Measurements from ENCODE around the gene NDUFS7. TPM values are rescaled to one million over a fixed set of nuclear protein-coding genes. Genes with fewer than 3 reads are reported as not detected.

The NDUFS7 gene
- total RNA-seq, 1 donor from 2014 or later = 71.7 TPM

DNA sequence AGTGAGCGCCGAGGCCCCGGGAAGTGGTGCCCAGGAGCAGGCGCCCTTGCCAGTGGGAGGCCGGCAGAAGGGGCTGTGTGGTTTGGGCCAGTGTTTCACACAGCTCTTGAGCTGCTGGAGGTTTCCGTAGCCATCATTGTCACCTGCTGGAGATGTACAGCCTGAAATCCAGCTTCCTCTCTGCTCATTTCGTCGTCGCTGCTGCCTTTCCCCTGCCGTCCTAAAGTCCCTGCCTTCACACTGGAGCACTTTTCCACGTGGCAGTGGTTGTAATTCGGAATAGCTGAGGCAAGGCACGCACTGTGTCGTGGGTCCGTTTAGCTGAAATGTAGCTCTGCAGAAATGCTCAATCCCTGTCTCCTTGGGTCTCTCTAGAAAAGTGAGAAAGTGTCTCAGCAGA, 36.9 kb downstream of the NDUFS7 start:
- H3K27ac Mint-ChIP-seq (ENCODE audit: unreplicated experiment) = no peak overlapping the region
- no peaks in the 10 kb centered on the region for H3K9me3 Mint-ChIP-seq (ENCODE audit: unreplicated experiment)
- no peak overlapping the region for H3K4me3 Mint-ChIP-seq (ENCODE audit: unreplicated experiment)
- no peaks in the 10 kb centered on the region for H3K27me3 Mint-ChIP-seq (ENCODE audit: unreplicated experiment)
- TF ChIP-seq, protein P1, sequence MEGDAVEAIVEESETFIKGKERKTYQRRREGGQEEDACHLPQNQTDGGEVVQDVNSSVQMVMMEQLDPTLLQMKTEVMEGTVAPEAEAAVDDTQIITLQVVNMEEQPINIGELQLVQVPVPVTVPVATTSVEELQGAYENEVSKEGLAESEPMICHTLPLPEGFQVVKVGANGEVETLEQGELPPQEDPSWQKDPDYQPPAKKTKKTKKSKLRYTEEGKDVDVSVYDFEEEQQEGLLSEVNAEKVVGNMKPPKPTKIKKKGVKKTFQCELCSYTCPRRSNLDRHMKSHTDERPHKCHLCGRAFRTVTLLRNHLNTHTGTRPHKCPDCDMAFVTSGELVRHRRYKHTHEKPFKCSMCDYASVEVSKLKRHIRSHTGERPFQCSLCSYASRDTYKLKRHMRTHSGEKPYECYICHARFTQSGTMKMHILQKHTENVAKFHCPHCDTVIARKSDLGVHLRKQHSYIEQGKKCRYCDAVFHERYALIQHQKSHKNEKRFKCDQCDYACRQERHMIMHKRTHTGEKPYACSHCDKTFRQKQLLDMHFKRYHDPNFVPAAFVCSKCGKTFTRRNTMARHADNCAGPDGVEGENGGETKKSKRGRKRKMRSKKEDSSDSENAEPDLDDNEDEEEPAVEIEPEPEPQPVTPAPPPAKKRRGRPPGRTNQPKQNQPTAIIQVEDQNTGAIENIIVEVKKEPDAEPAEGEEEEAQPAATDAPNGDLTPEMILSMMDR (IDR thresholded peaks at IDR 0.05) = no peak
- H3K4me1 Mint-ChIP-seq (ENCODE audit: unreplicated experiment) = peaks cover 24% of the 10 kb centered on the region
- DNase-seq (ENCODE audit: extremely low spot score, unreplicated experiment) = no peak
- peaks cover 25% of the 10 kb centered on the region for H3K36me3 Mint-ChIP-seq (ENCODE audit: unreplicated experiment)

DNA sequence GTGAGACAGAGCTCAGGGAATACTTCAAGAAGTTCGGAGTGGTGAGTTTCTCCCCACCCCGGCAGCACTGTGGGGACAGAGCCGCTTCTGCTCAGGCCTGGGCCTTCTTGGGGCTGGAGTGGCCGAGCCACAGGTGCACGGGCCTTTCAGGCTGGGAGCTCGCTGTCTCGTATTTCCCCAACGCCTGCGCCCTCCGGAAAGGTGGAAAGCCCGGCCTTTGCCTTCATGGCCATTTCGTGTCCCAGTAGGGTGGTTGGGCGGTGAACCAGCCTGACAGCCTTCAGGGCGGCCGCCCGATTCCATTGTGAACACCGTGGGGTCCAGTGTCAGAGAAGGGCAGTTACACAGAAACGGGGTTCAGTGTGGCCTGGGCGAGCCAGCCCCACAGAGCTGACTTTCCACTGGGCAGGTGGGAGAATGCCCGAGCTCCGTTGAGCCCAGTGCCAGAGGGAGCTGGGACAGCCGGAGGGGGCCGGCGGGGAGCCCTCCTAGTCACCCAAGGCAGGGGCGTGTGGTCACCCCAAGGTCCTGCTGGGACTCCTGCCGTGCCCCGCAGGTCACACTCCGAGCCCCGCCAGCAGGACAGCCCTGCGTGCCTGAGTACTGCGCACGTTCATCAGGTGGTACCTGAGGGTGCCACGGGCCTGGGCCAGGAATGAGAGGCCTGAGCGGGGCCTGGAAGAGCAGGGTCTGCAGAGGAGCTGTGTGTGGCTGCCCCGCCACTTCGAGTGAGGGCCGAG, 37.7 kb downstream of the NDUFS7 start:
- DNase-seq (ENCODE audit: extremely low spot score, unreplicated experiment) = no peak
- TF ChIP-seq, protein P1 (IDR thresholded peaks at IDR 0.05) = no peak
- H3K4me3 Mint-ChIP-seq (ENCODE audit: unreplicated experiment) = no peak overlapping the region
- H3K27ac Mint-ChIP-seq (ENCODE audit: unreplicated experiment) = no peak overlapping the region
- peaks cover 16% of the 10 kb centered on the region for H3K4me1 Mint-ChIP-seq (ENCODE audit: unreplicated experiment)
- no peaks in the 10 kb centered on the region for H3K27me3 Mint-ChIP-seq (ENCODE audit: unreplicated experiment)
- no peaks in the 10 kb centered on the region for H3K9me3 Mint-ChIP-seq (ENCODE audit: unreplicated experiment)
- peaks cover 27% of the 10 kb centered on the region for H3K36me3 Mint-ChIP-seq (ENCODE audit: unreplicated experiment)

DNA sequence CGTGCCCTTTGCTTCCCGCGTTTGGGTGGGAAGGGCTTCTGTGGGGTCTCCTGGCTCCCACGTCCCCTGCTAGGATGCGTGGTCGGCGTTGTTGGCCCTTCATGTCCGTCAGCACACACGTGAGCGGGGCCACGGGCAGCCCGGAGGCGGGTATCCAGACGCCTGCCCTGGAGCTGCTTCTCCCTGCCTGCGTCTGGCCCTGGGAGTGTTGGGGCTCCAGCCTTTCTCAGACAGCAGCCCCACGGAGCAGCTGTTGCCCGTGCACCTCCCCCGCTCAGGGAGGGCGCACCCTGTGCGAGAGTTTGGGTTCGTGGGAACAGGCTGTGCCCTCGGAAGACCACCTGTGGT, 38.2 kb downstream of the NDUFS7 start:
- TF ChIP-seq, protein P1 (IDR thresholded peaks at IDR 0.05) = no peak
- Mint-ChIP-seq H3K36me3 (ENCODE audit: unreplicated experiment) (peaks cover 27% of the 10 kb centered on the region), H3K4me3 (ENCODE audit: unreplicated experiment) (no peak overlapping the region), H3K9me3 (ENCODE audit: unreplicated experiment) (no peaks in the 10 kb centered on the region), H3K27ac (ENCODE audit: unreplicated experiment) (no peak overlapping the region), H3K27me3 (ENCODE audit: unreplicated experiment) (no peaks in the 10 kb centered on the region), H3K4me1 (ENCODE audit: unreplicated experiment) (peaks cover 11% of the 10 kb centered on the region)
- no peak for DNase-seq (ENCODE audit: extremely low spot score, unreplicated experiment)

DNA sequence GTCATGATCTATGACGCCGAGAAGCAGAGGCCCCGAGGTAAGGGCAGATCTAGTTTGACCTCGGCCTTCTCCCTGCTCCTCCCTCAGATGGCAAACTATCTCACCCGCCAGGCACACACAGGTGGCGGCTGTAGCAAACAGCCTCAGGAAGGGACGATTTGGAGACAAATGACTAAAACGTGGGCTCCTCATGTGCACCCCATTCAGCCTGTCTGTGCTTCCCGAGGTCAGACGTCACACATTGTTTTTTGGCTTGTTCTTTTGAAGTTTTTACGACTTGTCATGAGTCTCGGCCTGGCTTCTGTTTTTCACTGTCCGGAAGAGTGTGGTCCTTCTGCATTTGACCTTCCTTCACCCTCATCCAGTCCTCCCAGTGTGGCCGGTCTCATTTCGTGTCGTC, 38.7 kb downstream of the NDUFS7 start:
- no peaks in the 10 kb centered on the region for H3K9me3 Mint-ChIP-seq (ENCODE audit: unreplicated experiment)
- H3K27ac Mint-ChIP-seq (ENCODE audit: unreplicated experiment) = no peak overlapping the region
- TF ChIP-seq, protein P1 (IDR thresholded peaks at IDR 0.05) = no peak
- H3K36me3 Mint-ChIP-seq (ENCODE audit: unreplicated experiment) = peaks cover 27% of the 10 kb centered on the region
- peaks cover 7% of the 10 kb centered on the region for H3K4me1 Mint-ChIP-seq (ENCODE audit: unreplicated experiment)
- DNase-seq (ENCODE audit: extremely low spot score, unreplicated experiment) = no peak
- no peak overlapping the region for H3K4me3 Mint-ChIP-seq (ENCODE audit: unreplicated experiment)
- H3K27me3 Mint-ChIP-seq (ENCODE audit: unreplicated experiment) = no peaks in the 10 kb centered on the region

DNA sequence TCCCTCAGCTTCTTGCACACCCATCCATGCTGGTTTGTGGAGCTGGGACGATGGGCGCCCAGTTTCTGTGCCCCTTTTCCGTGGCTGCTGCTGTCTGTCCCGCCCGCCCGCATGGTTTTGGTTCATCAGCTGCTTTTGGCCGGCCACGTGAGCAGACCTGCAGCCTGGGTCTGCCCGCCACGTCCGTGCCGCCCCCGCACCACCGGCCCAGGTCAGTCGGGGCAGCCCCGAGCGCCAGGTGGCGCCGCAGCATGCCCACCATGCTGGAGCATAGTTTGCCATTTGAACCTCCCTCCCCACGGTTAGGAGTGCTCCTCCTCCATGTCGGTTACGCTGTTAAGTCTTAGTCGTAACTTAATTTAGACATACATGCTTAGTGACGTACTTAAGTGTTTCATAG, 39.2 kb downstream of the NDUFS7 start:
- Mint-ChIP-seq H3K4me3 (ENCODE audit: unreplicated experiment) (no peak overlapping the region), H3K27me3 (ENCODE audit: unreplicated experiment) (no peaks in the 10 kb centered on the region), H3K27ac (ENCODE audit: unreplicated experiment) (no peak overlapping the region), H3K9me3 (ENCODE audit: unreplicated experiment) (no peaks in the 10 kb centered on the region), H3K36me3 (ENCODE audit: unreplicated experiment) (peaks cover 25% of the 10 kb centered on the region), H3K4me1 (ENCODE audit: unreplicated experiment) (peaks cover 3% of the 10 kb centered on the region)
- no peak for DNase-seq (ENCODE audit: extremely low spot score, unreplicated experiment)
- TF ChIP-seq, protein P1 (IDR thresholded peaks at IDR 0.05) = no peak

Data from osteocyte (in vitro differentiated cells).